ENCODE results near the gene RMI1.

RMI1 gene

GRCh38 chr9:83992901-83993300 lies 12.3 kb downstream of the RMI1 start:
- H2AFZ ChIP-seq (ENCODE audit: insufficient read depth, low read length, poor library complexity): no peak overlapping the region
- no peaks in the 10 kb centered on the region for H3K4me1 ChIP-seq (ENCODE audit: control insufficient read depth in 1 of 2, insufficient read depth in 2 of 2, low read length in 2 of 2)
- no peak overlapping the region for H3K4me2 ChIP-seq (ENCODE audit: low read length)
- H3K4me3 ChIP-seq (ENCODE audit: low read depth, low read length): no peak overlapping the region
- H3K14ac ChIP-seq (ENCODE audit: low read length): no peak overlapping the region
- H3K27me3 ChIP-seq (ENCODE audit: insufficient read depth, low read length): no peaks in the 10 kb centered on the region
- H2AK5ac ChIP-seq (ENCODE audit: low read length): no peak overlapping the region
- no peak for DNase-seq
- H4K8ac ChIP-seq (ENCODE audit: low read depth, low read length): no peak overlapping the region
- H3K36me3 ChIP-seq (ENCODE audit: control insufficient read depth in 1 of 2, insufficient read depth in 2 of 2, low read length in 2 of 2): peaks cover 2 to 5% of the 10 kb centered on the region in 2 experiments
- no peak overlapping the region for H3K18ac ChIP-seq (ENCODE audit: low read length)
- no peak overlapping the region for H3K9ac ChIP-seq (ENCODE audit: low read length)
- H3K27ac ChIP-seq (ENCODE audit: low read depth, low read length): no peak overlapping the region
- no peaks in the 10 kb centered on the region for H3K79me2 ChIP-seq (ENCODE audit: control insufficient read depth, insufficient read depth, low read length, poor library complexity)
- no peak overlapping the region for H2BK12ac ChIP-seq (ENCODE audit: low read length)
- H3K4ac ChIP-seq (ENCODE audit: low read depth, low read length): no peak overlapping the region
- H2BK120ac ChIP-seq (ENCODE audit: insufficient read depth, low read length, poor library complexity): no peak overlapping the region
- H4K12ac ChIP-seq (ENCODE audit: low read depth, low read length): no peak overlapping the region
- H3K9me3 ChIP-seq (ENCODE audit: insufficient read depth, low read depth, low read length): no peaks in the 10 kb centered on the region
- no peak overlapping the region for H4K91ac ChIP-seq (ENCODE audit: low read depth, low read length)
- H3K79me1 ChIP-seq (ENCODE audit: low read length): no peaks in the 10 kb centered on the region
- no peak overlapping the region for H3K23ac ChIP-seq (ENCODE audit: low read length)
- H2BK5ac ChIP-seq (ENCODE audit: low read depth, low read length, poor library complexity): no peak overlapping the region

- H3K4me2 ChIP-seq (ENCODE audit: low read length): no peak overlapping the region
- no peak overlapping the region for H3K9ac ChIP-seq (ENCODE audit: low read length)
- H3K79me2 ChIP-seq (ENCODE audit: control insufficient read depth, insufficient read depth, low read length, poor library complexity): no peaks in the 10 kb centered on the region
- H3K4ac ChIP-seq (ENCODE audit: low read depth, low read length): no peak overlapping the region
- no peak overlapping the region for H2BK12ac ChIP-seq (ENCODE audit: low read length)
- H3K23ac ChIP-seq (ENCODE audit: low read length): no peak overlapping the region
- H2BK5ac ChIP-seq (ENCODE audit: low read depth, low read length, poor library complexity): no peak overlapping the region
- H3K14ac ChIP-seq (ENCODE audit: low read length): no peak overlapping the region
- no peak overlapping the region for H4K91ac ChIP-seq (ENCODE audit: low read depth, low read length)
- no peak overlapping the region for H4K8ac ChIP-seq (ENCODE audit: low read depth, low read length)
- no peaks in the 10 kb centered on the region for H3K9me3 ChIP-seq (ENCODE audit: insufficient read depth, low read depth, low read length)
- H3K4me1 ChIP-seq (ENCODE audit: control insufficient read depth in 1 of 2, insufficient read depth in 2 of 2, low read length in 2 of 2): no peaks in the 10 kb centered on the region
- no CpG with 5 or more reads among the region's 4 CpGs for WGBS (ENCODE audit: extremely low coverage, insufficient coverage, insufficient read length)
- H2AK5ac ChIP-seq (ENCODE audit: low read length): no peak overlapping the region
- H3K36me3 ChIP-seq (ENCODE audit: control insufficient read depth in 1 of 2, insufficient read depth in 2 of 2, low read length in 2 of 2): peaks cover 0 to 2% of the 10 kb centered on the region in 2 experiments
- no peak overlapping the region for H2BK120ac ChIP-seq (ENCODE audit: insufficient read depth, low read length, poor library complexity)
- H3K27me3 ChIP-seq (ENCODE audit: insufficient read depth, low read length): no peaks in the 10 kb centered on the region
- H2AFZ ChIP-seq (ENCODE audit: insufficient read depth, low read length, poor library complexity): no peak overlapping the region
- H3K18ac ChIP-seq (ENCODE audit: low read length): no peak overlapping the region
- H3K27ac ChIP-seq (ENCODE audit: low read depth, low read length): no peak overlapping the region
- DNase-seq: no peak
- no peaks in the 10 kb centered on the region for H3K79me1 ChIP-seq (ENCODE audit: low read length)
- no peak overlapping the region for H3K4me3 ChIP-seq (ENCODE audit: low read depth, low read length)
- H4K12ac ChIP-seq (ENCODE audit: low read depth, low read length): no peak overlapping the region
Measured at GRCh38 chr9:83996126-83996525, 15.5 kb downstream of the RMI1 start.

- no peaks in the 10 kb centered on the region for H3K9me3 ChIP-seq (ENCODE audit: insufficient read depth, low read depth, low read length)
- no peak overlapping the region for H2AK5ac ChIP-seq (ENCODE audit: low read length)
- H3K27me3 ChIP-seq (ENCODE audit: insufficient read depth, low read length): no peaks in the 10 kb centered on the region
- no peak overlapping the region for H3K4ac ChIP-seq (ENCODE audit: low read depth, low read length)
- H2BK5ac ChIP-seq (ENCODE audit: low read depth, low read length, poor library complexity): no peak overlapping the region
- H3K18ac ChIP-seq (ENCODE audit: low read length): no peak overlapping the region
- H3K4me1 ChIP-seq (ENCODE audit: control insufficient read depth in 1 of 2, insufficient read depth in 2 of 2, low read length in 2 of 2): no peaks in the 10 kb centered on the region
- H3K14ac ChIP-seq (ENCODE audit: low read length): no peak overlapping the region
- no peak overlapping the region for H3K27ac ChIP-seq (ENCODE audit: low read depth, low read length)
- H2BK12ac ChIP-seq (ENCODE audit: low read length): no peak overlapping the region
- DNase-seq: peak; percentile 43 to 94
- H3K9ac ChIP-seq (ENCODE audit: low read length): no peak overlapping the region
- no peaks in the 10 kb centered on the region for H3K79me1 ChIP-seq (ENCODE audit: low read length)
- no peak overlapping the region for H4K12ac ChIP-seq (ENCODE audit: low read depth, low read length)
- H3K79me2 ChIP-seq (ENCODE audit: control insufficient read depth, insufficient read depth, low read length, poor library complexity): no peaks in the 10 kb centered on the region
- no peak overlapping the region for H4K8ac ChIP-seq (ENCODE audit: low read depth, low read length)
- no peak overlapping the region for H3K23ac ChIP-seq (ENCODE audit: low read length)
- H2BK120ac ChIP-seq (ENCODE audit: insufficient read depth, low read length, poor library complexity): no peak overlapping the region
- H4K91ac ChIP-seq (ENCODE audit: low read depth, low read length): no peak overlapping the region
- no CpG with 5 or more reads among the region's 2 CpGs for WGBS (ENCODE audit: extremely low coverage, insufficient coverage, insufficient read length)
- H2AFZ ChIP-seq (ENCODE audit: insufficient read depth, low read length, poor library complexity): no peak overlapping the region
- no peak overlapping the region for H3K4me3 ChIP-seq (ENCODE audit: low read depth, low read length)
- peaks cover 0 to 2% of the 10 kb centered on the region in 2 experiments for H3K36me3 ChIP-seq (ENCODE audit: control insufficient read depth in 1 of 2, insufficient read depth in 2 of 2, low read length in 2 of 2)
- no peak overlapping the region for H3K4me2 ChIP-seq (ENCODE audit: low read length)
Measured at GRCh38 chr9:83999141-83999918, 18.7 kb downstream of the RMI1 start.

GRCh38 chr9:84000186-84000585 lies 19.6 kb downstream of the RMI1 start:
- no peak overlapping the region for H2AFZ ChIP-seq (ENCODE audit: insufficient read depth, low read length, poor library complexity)
- no peak overlapping the region for H3K18ac ChIP-seq (ENCODE audit: low read length)
- H3K79me1 ChIP-seq (ENCODE audit: low read length): no peaks in the 10 kb centered on the region
- H4K12ac ChIP-seq (ENCODE audit: low read depth, low read length): no peak overlapping the region
- H2BK5ac ChIP-seq (ENCODE audit: low read depth, low read length, poor library complexity): no peak overlapping the region
- H3K14ac ChIP-seq (ENCODE audit: low read length): no peak overlapping the region
- no peaks in the 10 kb centered on the region for H3K27me3 ChIP-seq (ENCODE audit: insufficient read depth, low read length)
- no peaks in the 10 kb centered on the region for H3K79me2 ChIP-seq (ENCODE audit: control insufficient read depth, insufficient read depth, low read length, poor library complexity)
- no peaks in the 10 kb centered on the region for H3K4me1 ChIP-seq (ENCODE audit: control insufficient read depth in 1 of 2, insufficient read depth in 2 of 2, low read length in 2 of 2)
- H2AK5ac ChIP-seq (ENCODE audit: low read length): no peak overlapping the region
- H3K4me2 ChIP-seq (ENCODE audit: low read length): no peak overlapping the region
- no peak overlapping the region for H3K4me3 ChIP-seq (ENCODE audit: low read depth, low read length)
- no peaks in the 10 kb centered on the region for H3K9me3 ChIP-seq (ENCODE audit: insufficient read depth, low read depth, low read length)
- no peak overlapping the region for H2BK12ac ChIP-seq (ENCODE audit: low read length)
- no peak for DNase-seq
- H3K4ac ChIP-seq (ENCODE audit: low read depth, low read length): no peak overlapping the region
- no CpG with 5 or more reads among the region's 3 CpGs for WGBS (ENCODE audit: extremely low coverage, insufficient coverage, insufficient read length)
- no peak overlapping the region for H2BK120ac ChIP-seq (ENCODE audit: insufficient read depth, low read length, poor library complexity)
- H3K9ac ChIP-seq (ENCODE audit: low read length): no peak overlapping the region
- no peak overlapping the region for H4K91ac ChIP-seq (ENCODE audit: low read depth, low read length)
- H3K36me3 ChIP-seq (ENCODE audit: control insufficient read depth in 1 of 2, insufficient read depth in 2 of 2, low read length in 2 of 2): no peaks in the 10 kb centered on the region
- H3K27ac ChIP-seq (ENCODE audit: low read depth, low read length): no peak overlapping the region
- no peak overlapping the region for H3K23ac ChIP-seq (ENCODE audit: low read length)
- H4K8ac ChIP-seq (ENCODE audit: low read depth, low read length): no peak overlapping the region
